ENCODE results near the gene ATP5ME.
"Not testable (repeated sequence)": the region's sequence is repeated elsewhere in the genome, so short reads cannot be mapped to it uniquely, and the experiment has no call there.

Gene ATP5ME

DNA sequence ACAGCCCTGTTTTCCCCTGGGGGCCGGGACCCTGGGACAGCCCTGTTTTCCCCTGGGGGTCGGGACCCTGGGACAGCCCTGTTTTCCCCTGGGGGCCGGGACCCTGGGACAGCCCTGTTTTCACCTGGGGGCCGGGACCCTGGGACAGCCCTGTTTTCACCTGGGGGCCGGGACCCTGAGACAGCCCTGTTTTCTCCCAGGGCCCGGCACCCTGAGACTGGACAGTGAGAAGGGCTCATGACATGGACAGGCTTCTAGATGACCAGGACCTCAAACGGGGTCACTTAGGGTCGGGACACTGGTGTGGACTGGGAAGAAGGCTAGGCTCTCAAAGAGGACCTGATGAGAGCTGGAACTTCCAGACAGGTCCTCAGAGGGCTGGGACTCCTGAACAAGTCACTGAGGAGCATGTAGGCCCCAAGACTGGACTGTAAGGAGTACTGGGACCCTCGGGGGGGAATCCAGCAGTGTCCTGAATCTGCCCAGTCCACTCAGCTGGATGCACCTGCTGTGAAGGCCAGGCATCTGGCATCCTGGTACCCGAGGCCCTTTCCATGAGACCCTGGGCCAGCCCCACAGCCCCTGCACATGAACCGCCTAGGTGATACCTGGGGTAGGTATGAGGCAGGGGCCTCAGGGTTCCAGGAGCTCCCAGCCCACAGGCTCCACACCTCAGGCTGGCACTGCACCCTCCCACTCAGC, 34.0 kb upstream of the ATP5ME start:
- no peak for ATAC-seq
- H3K27me3 Mint-ChIP-seq = no peaks in the 10 kb centered on the region
- H3K9me3 Mint-ChIP-seq = no peaks in the 10 kb centered on the region
- peaks cover 17% of the 10 kb centered on the region for H3K36me3 Mint-ChIP-seq
- H3K4me3 Mint-ChIP-seq = no peak overlapping the region
- H3K4me1 Mint-ChIP-seq = peaks cover 54% of the 10 kb centered on the region
- no peak overlapping the region for H3K27ac Mint-ChIP-seq

- Mint-ChIP-seq H3K4me3 (peak overlapping the region; percentile 21), H3K27me3 (no peaks in the 10 kb centered on the region), H3K4me1 (peaks cover 49% of the 10 kb centered on the region), H3K9me3 (no peaks in the 10 kb centered on the region), H3K27ac (no peak overlapping the region), H3K36me3 (peaks cover 17% of the 10 kb centered on the region)
- ATAC-seq = no peak
These were observed 32.9 kb upstream of the ATP5ME start for GRCh38 chr4:706834-707598.

GRCh38 chr4:706083-706633, 32.1 kb upstream of the ATP5ME start:
- H3K27me3 Mint-ChIP-seq, H3K9me3 Mint-ChIP-seq, ATAC-seq: not testable (repeated sequence)
- H3K4me3 Mint-ChIP-seq = peak overlapping the region; percentile 91
- H3K36me3 Mint-ChIP-seq = peaks cover 17% of the 10 kb centered on the region
- H3K27ac Mint-ChIP-seq = peak overlapping the region; percentile 87
- peaks cover 49% of the 10 kb centered on the region for H3K4me1 Mint-ChIP-seq

- H3K27ac Mint-ChIP-seq = peak within 1 kb of the TSS; percentile 87
- no peaks in the 10 kb centered on the region for H3K27me3 Mint-ChIP-seq
- peaks cover 11% of the 10 kb centered on the region for H3K36me3 Mint-ChIP-seq
- H3K4me1 Mint-ChIP-seq = peaks cover 51% of the 10 kb centered on the region
- peaks cover 3% of the 10 kb centered on the region for H3K9me3 Mint-ChIP-seq
- peak within 1 kb of the TSS; percentile 91 for H3K4me3 Mint-ChIP-seq
- peak; percentile 97 for ATAC-seq
These were observed 31.4 kb upstream of the ATP5ME start, which contains the start of gene PCGF3 for GRCh38 chr4:705278-706082. Gene PCGF3, plus strand, starts transcription at chr4:705832. Its CDS starts 27,849 bp downstream, at chr4:733681.

DNA sequence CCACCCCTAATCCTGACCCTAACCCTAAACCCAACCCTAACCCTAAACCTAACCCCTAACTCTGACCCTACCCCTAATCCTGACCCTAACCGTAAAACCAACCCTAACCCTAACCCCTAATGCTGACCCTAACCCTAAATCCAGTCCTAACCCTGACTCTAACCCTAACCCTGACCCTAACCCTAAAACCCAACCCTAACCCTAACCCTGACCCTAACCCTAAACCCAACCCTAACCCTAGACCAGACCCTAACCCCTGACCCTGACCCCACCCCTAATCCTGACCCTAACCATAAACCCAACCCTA, 30.8 kb upstream of the ATP5ME start:
- no peak for ATAC-seq
- peaks cover 3% of the 10 kb centered on the region for H3K9me3 Mint-ChIP-seq
- H3K36me3 Mint-ChIP-seq = peaks cover 5% of the 10 kb centered on the region
- peak overlapping the region; percentile 91 for H3K4me3 Mint-ChIP-seq
- peak overlapping the region; percentile 87 for H3K27ac Mint-ChIP-seq
- H3K27me3 Mint-ChIP-seq = no peaks in the 10 kb centered on the region
- H3K4me1 Mint-ChIP-seq = peaks cover 51% of the 10 kb centered on the region

DNA sequence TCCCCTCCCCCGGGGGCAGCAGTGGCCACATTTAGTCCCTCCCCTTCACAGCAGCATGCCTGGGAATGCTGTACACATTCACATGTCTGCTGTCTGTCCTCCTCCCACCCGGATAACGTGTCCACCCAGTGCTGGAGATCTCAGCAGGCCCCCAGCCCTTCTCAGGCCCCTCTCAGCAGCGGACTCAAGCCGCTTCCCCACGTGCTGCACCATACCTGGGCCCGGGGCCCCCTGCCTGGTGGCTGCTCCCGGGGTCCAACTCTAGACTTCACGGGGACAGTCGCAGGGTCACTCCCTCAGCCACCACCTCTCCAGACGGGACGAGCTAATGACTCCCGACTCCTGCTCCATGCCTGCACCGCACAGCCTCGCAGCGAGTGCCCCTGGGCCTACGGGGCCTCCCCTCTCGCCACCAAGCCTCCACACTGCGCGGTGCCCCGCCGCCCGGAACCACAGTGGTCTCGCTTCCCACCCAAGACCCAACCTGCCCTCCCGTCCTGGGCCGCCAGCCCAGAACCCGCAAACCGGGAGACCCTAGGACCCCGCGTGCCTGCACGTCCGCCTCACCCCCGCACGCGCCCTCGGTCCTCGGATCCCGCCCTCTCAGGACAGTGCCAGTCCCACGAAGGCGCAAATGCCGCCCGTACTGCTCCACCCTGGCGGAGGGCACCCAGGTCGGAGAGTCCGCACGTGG, 30.3 kb upstream of the ATP5ME start:
- H3K36me3 Mint-ChIP-seq = no peaks in the 10 kb centered on the region
- H3K4me1 Mint-ChIP-seq = peaks cover 51% of the 10 kb centered on the region
- peak overlapping the region; percentile 91 for H3K4me3 Mint-ChIP-seq
- peak overlapping the region; percentile 87 for H3K27ac Mint-ChIP-seq
- no peaks in the 10 kb centered on the region for H3K27me3 Mint-ChIP-seq
- ATAC-seq = peak; percentile 1
- peaks cover 3% of the 10 kb centered on the region for H3K9me3 Mint-ChIP-seq

DNA sequence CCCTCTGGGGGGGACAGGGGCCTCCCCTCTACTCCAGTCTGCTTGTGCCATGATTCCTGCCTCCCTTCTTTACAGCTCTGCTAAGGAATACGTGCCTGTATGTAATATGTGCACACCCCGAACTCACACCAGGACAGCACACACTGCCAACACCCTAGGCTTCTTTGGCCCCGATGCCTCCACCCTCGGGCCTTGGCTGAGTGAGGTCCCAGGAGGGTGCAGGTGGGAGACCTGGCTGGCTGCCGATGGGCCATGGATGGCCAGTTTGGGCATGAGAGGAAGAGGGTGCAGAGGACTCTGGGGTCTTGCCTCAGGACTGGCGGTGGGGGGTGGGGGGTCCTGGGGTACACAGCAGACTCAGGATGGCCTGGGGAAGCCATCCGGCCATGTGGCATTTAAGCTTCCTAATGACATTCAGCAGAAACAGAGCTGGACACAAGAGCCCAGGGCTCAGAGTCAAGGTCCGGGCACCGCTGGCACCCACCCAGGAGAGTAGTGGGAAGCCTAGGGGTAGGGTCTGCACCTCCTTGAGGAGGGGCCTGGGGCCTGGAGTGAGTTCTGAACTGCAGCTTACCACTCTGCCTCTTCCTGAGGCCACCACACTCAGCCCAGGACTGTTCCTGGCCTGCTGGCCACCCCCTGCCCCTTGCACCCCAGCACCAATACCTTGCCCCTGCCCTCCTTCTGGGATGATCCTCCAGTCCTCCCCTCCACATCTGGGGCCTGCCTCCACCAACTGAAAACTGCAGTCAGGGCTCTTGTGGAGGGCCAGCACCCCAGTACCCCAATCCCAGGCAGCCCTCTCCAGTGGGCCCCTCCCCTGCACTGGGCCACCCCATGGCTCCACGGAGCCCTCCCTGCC, 29.5 kb upstream of the ATP5ME start:
- Mint-ChIP-seq H3K4me3 (no peak overlapping the region), H3K36me3 (no peaks in the 10 kb centered on the region), H3K27ac (no peak overlapping the region), H3K4me1 (peaks cover 51% of the 10 kb centered on the region), H3K27me3 (no peaks in the 10 kb centered on the region), H3K9me3 (peaks cover 3% of the 10 kb centered on the region)
- ATAC-seq = no peak

- ATAC-seq = no peak
- H3K4me3 Mint-ChIP-seq = no peak overlapping the region
- H3K4me1 Mint-ChIP-seq = peaks cover 49% of the 10 kb centered on the region
- no peaks in the 10 kb centered on the region for H3K27me3 Mint-ChIP-seq
- H3K27ac Mint-ChIP-seq = no peak overlapping the region
- peaks cover 3% of the 10 kb centered on the region for H3K9me3 Mint-ChIP-seq
- H3K36me3 Mint-ChIP-seq = no peaks in the 10 kb centered on the region
These were observed 28.6 kb upstream of the ATP5ME start for GRCh38 chr4:702618-703048.

DNA sequence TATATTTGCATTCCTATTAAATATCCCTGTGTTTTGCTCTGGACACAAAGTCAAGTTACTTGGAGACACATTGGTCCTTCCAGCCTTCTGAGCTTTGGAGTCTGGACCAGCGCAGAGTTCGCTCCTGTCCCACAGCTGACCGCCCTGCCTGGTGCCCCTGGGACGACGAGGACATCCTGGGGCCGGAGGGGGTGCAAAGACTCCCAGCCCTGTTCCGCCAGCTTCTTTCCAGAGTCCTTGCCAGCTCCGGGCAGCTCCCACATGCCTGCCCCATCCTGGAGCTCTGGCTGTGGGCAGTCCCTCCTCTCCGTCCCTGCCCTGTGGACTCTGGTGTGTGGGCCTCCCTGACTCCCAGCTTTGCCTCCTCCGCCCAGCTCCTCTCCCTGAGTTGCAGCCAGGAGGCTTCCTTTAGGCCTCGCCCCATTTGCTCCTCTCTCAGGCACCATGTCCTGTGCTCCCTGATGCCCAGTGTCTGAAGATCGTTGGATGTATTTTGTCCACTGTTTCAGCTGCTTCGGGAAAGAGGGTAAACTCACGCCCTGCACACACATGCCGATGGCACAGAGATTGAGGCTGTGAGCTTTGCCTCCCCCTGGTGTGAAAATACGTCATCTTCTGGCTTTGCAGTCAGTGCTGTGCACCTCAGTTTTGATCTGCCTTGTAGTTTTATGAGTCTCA, 26.6 kb upstream of the ATP5ME start:
- H3K27ac Mint-ChIP-seq = peak overlapping the region; percentile 85
- H3K9me3 Mint-ChIP-seq = peaks cover 6% of the 10 kb centered on the region
- H3K4me3 Mint-ChIP-seq = no peak overlapping the region
- H3K27me3 Mint-ChIP-seq = no peaks in the 10 kb centered on the region
- H3K4me1 Mint-ChIP-seq = peaks cover 43% of the 10 kb centered on the region
- no peak for ATAC-seq
- H3K36me3 Mint-ChIP-seq = no peaks in the 10 kb centered on the region

- peaks cover 37% of the 10 kb centered on the region for H3K4me1 Mint-ChIP-seq
- H3K27ac Mint-ChIP-seq = peak overlapping the region; percentile 85
- no peak overlapping the region for H3K4me3 Mint-ChIP-seq
- H3K36me3 Mint-ChIP-seq = no peaks in the 10 kb centered on the region
- no peak for ATAC-seq
- H3K27me3 Mint-ChIP-seq = no peaks in the 10 kb centered on the region
- H3K9me3 Mint-ChIP-seq = peaks cover 6% of the 10 kb centered on the region
These were observed 25.9 kb upstream of the ATP5ME start for GRCh38 chr4:699816-700580.

- H3K4me3 Mint-ChIP-seq, H3K9me3 Mint-ChIP-seq, H3K27ac Mint-ChIP-seq, ATAC-seq, H3K36me3 Mint-ChIP-seq, H3K27me3 Mint-ChIP-seq: not testable (repeated sequence)
- H3K4me1 Mint-ChIP-seq = peaks cover 11% of the 10 kb centered on the region
These were observed 20.4 kb upstream of the ATP5ME start for GRCh38 chr4:694341-694940.

- H3K27me3 Mint-ChIP-seq = peaks cover 6% of the 10 kb centered on the region
- H3K27ac Mint-ChIP-seq = no peak overlapping the region
- H3K4me3 Mint-ChIP-seq = no peak overlapping the region
- no peaks in the 10 kb centered on the region for H3K36me3 Mint-ChIP-seq
- H3K4me1 Mint-ChIP-seq = peaks cover under 1% of the 10 kb centered on the region
- peaks cover 3% of the 10 kb centered on the region for H3K9me3 Mint-ChIP-seq
- ATAC-seq = no peak
These were observed 18.9 kb upstream of the ATP5ME start for GRCh38 chr4:692771-693554.

All from stimulated activated memory B cell treated with anti-CD40 and anti-IgM and Interleukin-4, amounts not matched to agents 10 μg/mL and 1 μg/mL and 100 μg/mL, for 72 hours (primary cell).